Measurements from ENCODE around the gene FAT2. TPM values are rescaled to one million over a fixed set of nuclear protein-coding genes. Genes with fewer than 3 reads are reported as not detected.

The FAT2 gene
- total and polyA plus RNA-seq, 10 of the 15 experiments (the other 5 are each of a cell fraction or from before 2014, with no cell fraction given) = 0.01 to 0.06 (median 0.03) TPM; not detected in 3

- ChIA-PET CTCF (interaction anchor here (1.1 kb wide), 2 partner anchors 35 to 240 kb away, joined by 4 read pairs; no protein-coding TSS in a partner anchor), SMC1A (ENCODE audit: uncharacterized antibody, unreplicated experiment) (interaction anchor here (2.3 kb wide), 1 partner anchor 96 kb away, joined by 7 read pairs; no protein-coding TSS in a partner anchor), POLR2A (no interaction called here), RAD21 (ENCODE audit: unreplicated experiment) (interaction anchor here (0.6 to 1.0 kb wide), 2 partner anchors 15 to 63 kb away, joined by 3 read pairs; no protein-coding TSS in a partner anchor)
- Histone ChIP-seq H3K4me2 (ENCODE audit: control insufficient read depth, insufficient read depth) (no peak overlapping the region), H3K9me3 (replicated peaks; ENCODE audit: control insufficient read depth, insufficient read depth, low read length) (no peaks in the 10 kb centered on the region), H3K27ac (ENCODE audit: control insufficient read depth, insufficient read depth) (no peak overlapping the region), H3K79me2 (ENCODE audit: control insufficient read depth, insufficient read depth, low read length) (no peaks in the 10 kb centered on the region), H4K20me1 (ENCODE audit: control insufficient read depth, insufficient read depth) (no peaks in the 10 kb centered on the region), H3K4me1 (ENCODE audit: control insufficient read depth, insufficient read depth, low read length) (peaks cover 3% of the 10 kb centered on the region; the same call in 1 of the 2 replicates), H2AFZ (ENCODE audit: control insufficient read depth, low read depth, low read length) (no peak overlapping the region; the same call in 1 of the 2 replicates), H3K36me3 (ENCODE audit: control insufficient read depth in 2 of 2, insufficient read depth in 2 of 2, low read length in 1 of 2) (no peaks in the 10 kb centered on the region), H3K9ac (ENCODE audit: control insufficient read depth, insufficient read depth, low read length) (no peak overlapping the region), H3K27me3 (replicated peaks in 1 of 2; ENCODE audit: control insufficient read depth in 2 of 2, insufficient read depth in 2 of 2, low read length in 1 of 2) (no peaks in the 10 kb centered on the region; a peak in 1 of 4 replicates), H3K4me3 (no peak overlapping the region)
- intact Hi-C loops (cut with micrococcal nuclease; ENCODE audit: unreplicated experiment) (no loop called here), in situ Hi-C loops (cut with MboI) (no loop called here)
- WGBS (ENCODE audit: insufficient coverage, insufficient replicate concordance, low lambda C conversion rate, missing lambda C conversion rate) = 62% methylated on average over 4 of the region's 4 CpGs
- DNase-seq (ENCODE audit: low read depth, low spot score) = no peak
- BruUV-seq (replicated peaks) = no TSS peak
- peak; percentile 23 for FAIRE-seq
- ATAC-seq = no peak
- TF ChIP-seq ZBTB4 (CRISPR knock-in tag; IDR thresholded peaks at IDR 0.05) (no peak), ZNF217 (IDR thresholded peaks at IDR 0.05) (no peak), NR2C2 (IDR thresholded peaks at IDR 0.05; ENCODE audit: borderline replicate concordance, control insufficient read depth, insufficient read length, low read depth) (no peak), MEF2A (IDR thresholded peaks at IDR 0.05; ENCODE audit: insufficient read depth, low read depth, low read length) (no peak), PBX3 (IDR thresholded peaks at IDR 0.05; ENCODE audit: insufficient replicate concordance, low read depth, low read length) (no peak), IKZF2 (IDR thresholded peaks at IDR 0.05) (no peak), PRDM15 (CRISPR knock-in tag; IDR thresholded peaks at IDR 0.05) (no peak), CHD4 (IDR thresholded peaks at IDR 0.05) (no peak), HDAC2 (IDR thresholded peaks at IDR 0.05) (no peak), MLLT1 (IDR thresholded peaks at IDR 0.05) (no peak)
These were observed 35.2 kb downstream of the FAT2 start for GRCh38 chr5:151555760-151556576.
